Keratinocyte (primary cell): ENCODE measurements around the gene SND1.

Experiments
- CTCF ChIP-seq, 3 experiments: IDR thresholded peaks in 1 of 3; conservative IDR thresholded peaks in 1 of 3; optimal IDR thresholded peaks in 1 of 3; 2 replicates in 2 of 3; 3 replicates in 1 of 3; pipeline versions ENCODE3 to v1.5.1; 2011; ENCODE audit warnings: low read length in 3 of 3, mild to moderate bottlenecking in 3 of 3, moderate library complexity in 2 of 3, control low read depth in 1 of 3, inconsistent platforms in 1 of 3; ENCODE audit not compliant: insufficient read depth in 2 of 3; ENCODE audit errors: extremely low read depth in 1 of 3
- EZH2 ChIP-seq: IDR thresholded peaks from one replicate; pipeline ENCODE4 v1.6.1; 2012; ENCODE audit warnings: inconsistent platforms, mild to moderate bottlenecking, low read length, moderate library complexity

- no peak for TF ChIP-seq EZH2
- no peak for TF ChIP-seq CTCF (optimal IDR thresholded peaks at IDR 0.05 in 1 of 3, IDR thresholded peaks at IDR 0.05 in 1 of 3, conservative IDR thresholded peaks at IDR 0.05 in 1 of 3; ENCODE audit: extremely low read depth in 1 of 3, insufficient read depth in 2 of 3, low read length in 3 of 3)
Measured at GRCh38 chr7:127862525-127862924, 210.5 kb downstream of the SND1 start.
